GM21737 (cell line): ENCODE data around the gene RPUSD1.
"Not testable (repeated sequence)": the region's sequence is repeated elsewhere in the genome, so short reads cannot be mapped to it uniquely, and the experiment has no call there.

Source experiments
- ATAC-seq: cut with Tn5 transposase; IDR thresholded peaks from one replicate; pipeline ENCODE4 v1.9.1; 2021; ENCODE audit warnings: mild to moderate bottlenecking, moderate library complexity; ENCODE audit not compliant: unreplicated experiment

Gene RPUSD1

GRCh38 chr16:768428-768827 is 19.8 kb downstream of the RPUSD1 start:
- no peak for ATAC-seq

- ATAC-seq: no peak
These were observed 20.4 kb downstream of the RPUSD1 start for GRCh38 chr16:767743-768235.

GRCh38 chr16:766820-767640 is 21.2 kb downstream of the RPUSD1 start:
- no peak for ATAC-seq

- ATAC-seq: no peak
These were observed 22.0 kb downstream of the RPUSD1 start for GRCh38 chr16:766008-766819.

GRCh38 chr16:765488-765865 is 22.7 kb downstream of the RPUSD1 start:
- no peak for ATAC-seq

GRCh38 chr16:764848-765487 is 23.2 kb downstream of the RPUSD1 start:
- ATAC-seq: no peak

- no peak for ATAC-seq
These were observed 23.9 kb downstream of the RPUSD1 start for GRCh38 chr16:764184-764750.

GRCh38 chr16:763369-764183 is 24.6 kb downstream of the RPUSD1 start:
- ATAC-seq: no peak

GRCh38 chr16:762595-763268 is 25.4 kb downstream of the RPUSD1 start:
- ATAC-seq: no peak

- no peak for ATAC-seq
These were observed 26.3 kb downstream of the RPUSD1 start for GRCh38 chr16:761625-762513.

- ATAC-seq: no peak
These were observed 27.4 kb downstream of the RPUSD1 start, which contains the start of gene MSLN for GRCh38 chr16:760545-761343. MSLN (plus strand) TSS chr16:760734; CDS start chr16:762681, 1,947 bp downstream.

- no peak for ATAC-seq
These were observed 28.1 kb downstream of the RPUSD1 start for GRCh38 chr16:760065-760464.

GRCh38 chr16:759110-759910 is 28.9 kb downstream of the RPUSD1 start:
- ATAC-seq: no peak

GRCh38 chr16:756428-756827 is 31.8 kb downstream of the RPUSD1 start:
- no peak for ATAC-seq

- ATAC-seq: no peak
These were observed 33.5 kb downstream of the RPUSD1 start for GRCh38 chr16:754656-755055.

- not testable (repeated sequence) for ATAC-seq
These were observed 34.0 kb downstream of the RPUSD1 start for GRCh38 chr16:754121-754607.

GRCh38 chr16:752007-752312 is 36.2 kb downstream of the RPUSD1 start:
- no peak for ATAC-seq
